HT1080 (cell line): Measurements from ENCODE around the gene LVRN. TPM values are rescaled to one million over a fixed set of nuclear protein-coding genes. Genes with fewer than 3 reads are reported as not detected.

Source experiments
- total RNA-seq: library from RNA; depleted of rRNA; stranded (reverse); fragments of >200 nt; shearing (Covaris generic); gene quantifications from 2 replicates; pipeline ENCODE4 v1.2.3, GENCODE V29; 2014; rRNA removed

LVRN gene
- total RNA-seq, 1 experiment from 2014 or later = not detected

Other genes starting within 250 kb of the LVRN start
- gene CDO1, start 145.8 kb upstream of the LVRN start, total RNA-seq = 1.4 and 3.3 TPM in 2 replicates
- 28.9 and 30.5 TPM in 2 replicates for gene ATG12, start 120.9 kb upstream of the LVRN start, total RNA-seq
- gene AP3S1, start 120.5 kb upstream of the LVRN start, total RNA-seq = 64.6 and 96.6 TPM in 2 replicates
- gene ARL14EPL, start 70.0 kb downstream of the LVRN start, total RNA-seq = 0.17 TPM in 1 of 2 replicates, not detected in the other
- 31.9 and 33.4 TPM in 2 replicates for gene COMMD10, start 122.5 kb downstream of the LVRN start, total RNA-seq